ENCODE results near the gene RPP38. TPM values are rescaled to one million over a fixed set of nuclear protein-coding genes. Genes with fewer than 3 reads are reported as not detected.

RPP38 gene
- total and polyA plus RNA-seq, 4 donors: 7.2 to 12.0 (median 8.2) TPM

GRCh38 chr10:15123749-15124184, 26.6 kb downstream of the RPP38 start:
- TF ChIP-seq FOXA1 (IDR thresholded peaks at IDR 0.05) (no peak), SP1 (IDR thresholded peaks at IDR 0.05) (no peak), HNF4G (IDR thresholded peaks at IDR 0.05) (no peak), RAD21 (IDR thresholded peaks at IDR 0.05) (no peak), NR2F2 (IDR thresholded peaks at IDR 0.05) (no peak), JUND (IDR thresholded peaks at IDR 0.05) (no peak), TAF1 (conservative IDR thresholded peaks at IDR 0.05) (no peak), REST (IDR thresholded peaks at IDR 0.05) (no peak)
- Histone ChIP-seq H3K27ac (ENCODE audit: low read depth in 1 of 2, low read length in 2 of 2) (no peak overlapping the region), H3K27me3 (ENCODE audit: control insufficient read depth in 4 of 4, insufficient read depth in 4 of 4, low read length in 3 of 4) (no peaks in the 10 kb centered on the region), H3K36me3 (ENCODE audit: control insufficient read depth in 4 of 4, insufficient read depth in 3 of 4, low read depth in 1 of 4, low read length in 3 of 4) (peaks cover 7 to 17% (median 14%) of the 10 kb centered on the region in 4 donors), H3K9me3 (ENCODE audit: control insufficient read depth in 4 of 4, low read length in 3 of 4) (no peaks in the 10 kb centered on the region), H3K9ac (ENCODE audit: low read depth in 1 of 2, low read length in 2 of 2) (no peak overlapping the region), H3K4me1 (ENCODE audit: control insufficient read depth in 4 of 4, insufficient read depth in 4 of 4, low read length in 3 of 4) (no peaks in the 10 kb centered on the region), H3K4me3 (ENCODE audit: low read depth in 1 of 3, low read length in 3 of 3) (no peak overlapping the region)
- DNase-seq (ENCODE audit: low spot score): no peak
- WGBS: 79% methylated on average over 3 of the region's 3 CpGs

DNA sequence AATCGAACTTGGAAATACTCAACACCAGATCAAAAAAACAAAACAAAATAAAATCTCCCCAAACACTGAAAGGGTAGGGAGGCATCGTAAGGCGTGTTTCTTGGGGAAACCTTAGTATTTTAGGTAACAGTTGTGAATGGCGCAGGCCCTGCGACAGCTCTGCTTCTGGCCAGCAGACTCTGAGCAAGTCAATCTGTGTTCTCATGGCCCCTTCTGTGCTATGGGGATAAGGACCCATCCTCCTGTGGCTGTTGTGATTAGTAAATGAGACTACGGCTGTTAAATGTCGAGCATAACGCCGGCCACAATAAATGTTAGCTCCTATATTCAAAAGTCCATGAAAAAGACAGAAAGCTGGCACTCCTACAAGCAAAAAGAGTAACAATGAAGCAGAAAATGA, 27.0 kb downstream of the RPP38 start:
- 98% methylated on average over 9 of the region's 9 CpGs for WGBS
- Histone ChIP-seq H3K36me3 (ENCODE audit: control insufficient read depth in 4 of 4, insufficient read depth in 3 of 4, low read depth in 1 of 4, low read length in 3 of 4) (peaks cover 5 to 17% (median 10%) of the 10 kb centered on the region in 4 donors), H3K9me3 (ENCODE audit: control insufficient read depth in 4 of 4, low read length in 3 of 4) (no peaks in the 10 kb centered on the region), H3K9ac (ENCODE audit: low read depth in 1 of 2, low read length in 2 of 2) (no peak overlapping the region), H3K27me3 (ENCODE audit: control insufficient read depth in 4 of 4, insufficient read depth in 4 of 4, low read length in 3 of 4) (no peaks in the 10 kb centered on the region), H3K27ac (ENCODE audit: low read depth in 1 of 2, low read length in 2 of 2) (no peak overlapping the region), H3K4me3 (ENCODE audit: low read depth in 1 of 3, low read length in 3 of 3) (no peak overlapping the region), H3K4me1 (ENCODE audit: control insufficient read depth in 4 of 4, insufficient read depth in 4 of 4, low read length in 3 of 4) (no peaks in the 10 kb centered on the region)
- TF ChIP-seq FOXA1 (IDR thresholded peaks at IDR 0.05) (no peak), JUND (IDR thresholded peaks at IDR 0.05) (no peak), MAX (IDR thresholded peaks at IDR 0.05) (no peak), HNF4A (conservative IDR thresholded peaks at IDR 0.05) (no peak), ZBTB33 (IDR thresholded peaks at IDR 0.05) (no peak), GABPA (IDR thresholded peaks at IDR 0.05 in 1 of 2, conservative IDR thresholded peaks at IDR 0.05 in 1 of 2) (no peak), HNF4G (IDR thresholded peaks at IDR 0.05) (no peak), YY1 (IDR thresholded peaks at IDR 0.05) (no peak), RXRA (IDR thresholded peaks at IDR 0.05) (no peak), EGR1 (IDR thresholded peaks at IDR 0.05; ENCODE audit: low read depth in 2 of 2) (no peak), TAF1 (conservative IDR thresholded peaks at IDR 0.05) (no peak)
- TF ChIP-seq, protein P1, sequence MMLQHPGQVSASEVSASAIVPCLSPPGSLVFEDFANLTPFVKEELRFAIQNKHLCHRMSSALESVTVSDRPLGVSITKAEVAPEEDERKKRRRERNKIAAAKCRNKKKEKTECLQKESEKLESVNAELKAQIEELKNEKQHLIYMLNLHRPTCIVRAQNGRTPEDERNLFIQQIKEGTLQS (IDR thresholded peaks at IDR 0.05): no peak
- TF ChIP-seq, protein P2, sequence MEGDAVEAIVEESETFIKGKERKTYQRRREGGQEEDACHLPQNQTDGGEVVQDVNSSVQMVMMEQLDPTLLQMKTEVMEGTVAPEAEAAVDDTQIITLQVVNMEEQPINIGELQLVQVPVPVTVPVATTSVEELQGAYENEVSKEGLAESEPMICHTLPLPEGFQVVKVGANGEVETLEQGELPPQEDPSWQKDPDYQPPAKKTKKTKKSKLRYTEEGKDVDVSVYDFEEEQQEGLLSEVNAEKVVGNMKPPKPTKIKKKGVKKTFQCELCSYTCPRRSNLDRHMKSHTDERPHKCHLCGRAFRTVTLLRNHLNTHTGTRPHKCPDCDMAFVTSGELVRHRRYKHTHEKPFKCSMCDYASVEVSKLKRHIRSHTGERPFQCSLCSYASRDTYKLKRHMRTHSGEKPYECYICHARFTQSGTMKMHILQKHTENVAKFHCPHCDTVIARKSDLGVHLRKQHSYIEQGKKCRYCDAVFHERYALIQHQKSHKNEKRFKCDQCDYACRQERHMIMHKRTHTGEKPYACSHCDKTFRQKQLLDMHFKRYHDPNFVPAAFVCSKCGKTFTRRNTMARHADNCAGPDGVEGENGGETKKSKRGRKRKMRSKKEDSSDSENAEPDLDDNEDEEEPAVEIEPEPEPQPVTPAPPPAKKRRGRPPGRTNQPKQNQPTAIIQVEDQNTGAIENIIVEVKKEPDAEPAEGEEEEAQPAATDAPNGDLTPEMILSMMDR (IDR thresholded peaks at IDR 0.05; ENCODE audit: low read depth, low read length, missing input control): no peak
- no peak for DNase-seq (ENCODE audit: low spot score)

All from liver (tissue), 9 donors.